Gastroesophageal sphincter (tissue), 3 donors: ENCODE data around the gene TSPAN10.

Experiments used
- CTCF ChIP-seq, 4 experiments: fragments of 200-600 bp in 2 of 4; fragments of 450-650 bp in 2 of 4; sonication (generic) in 1 of 4; IDR thresholded peaks; one replicate each; pipeline ENCODE4 v1.5.1; 2017 to 2019; ENCODE audit warnings: antibody characterized with exemption in 4 of 4, mild to moderate bottlenecking in 2 of 4, moderate library complexity in 2 of 4
- EP300 ChIP-seq: sonication (generic); formaldehyde crosslinking; IDR thresholded peaks from one replicate; pipeline ENCODE4 v1.6.1; 2017; ENCODE audit warnings: antibody characterized with exemption, mild to moderate bottlenecking
- POLR2A ChIP-seq, 2 donors: fragments of 450-650 bp; IDR thresholded peaks; one replicate each; pipeline ENCODE4 v1.6.1; 2017; ENCODE audit warnings: antibody characterized with exemption in 2 of 2, mild to moderate bottlenecking in 2 of 2, moderate library complexity in 1 of 2

- TF ChIP-seq POLR2A (IDR thresholded peaks at IDR 0.05) = no peak
- TF ChIP-seq CTCF (IDR thresholded peaks at IDR 0.05) = no peak
- TF ChIP-seq EP300 = no peak
Measured at GRCh38 chr17:81635973-81636504, 957 bp upstream of the TSPAN10 start.
